CD4-positive, alpha-beta T cell treated with Interleukin-2 at 100 ng/mL for 4 hours (primary cell): Measurements from ENCODE around the gene IFT27.

ENCODE experiments used
- DNase-seq: peaks from one replicate; pipeline ENCODE4 v3.0.0-alpha.2; 2020; ENCODE audit warnings: low spot score

Gene IFT27

DNA sequence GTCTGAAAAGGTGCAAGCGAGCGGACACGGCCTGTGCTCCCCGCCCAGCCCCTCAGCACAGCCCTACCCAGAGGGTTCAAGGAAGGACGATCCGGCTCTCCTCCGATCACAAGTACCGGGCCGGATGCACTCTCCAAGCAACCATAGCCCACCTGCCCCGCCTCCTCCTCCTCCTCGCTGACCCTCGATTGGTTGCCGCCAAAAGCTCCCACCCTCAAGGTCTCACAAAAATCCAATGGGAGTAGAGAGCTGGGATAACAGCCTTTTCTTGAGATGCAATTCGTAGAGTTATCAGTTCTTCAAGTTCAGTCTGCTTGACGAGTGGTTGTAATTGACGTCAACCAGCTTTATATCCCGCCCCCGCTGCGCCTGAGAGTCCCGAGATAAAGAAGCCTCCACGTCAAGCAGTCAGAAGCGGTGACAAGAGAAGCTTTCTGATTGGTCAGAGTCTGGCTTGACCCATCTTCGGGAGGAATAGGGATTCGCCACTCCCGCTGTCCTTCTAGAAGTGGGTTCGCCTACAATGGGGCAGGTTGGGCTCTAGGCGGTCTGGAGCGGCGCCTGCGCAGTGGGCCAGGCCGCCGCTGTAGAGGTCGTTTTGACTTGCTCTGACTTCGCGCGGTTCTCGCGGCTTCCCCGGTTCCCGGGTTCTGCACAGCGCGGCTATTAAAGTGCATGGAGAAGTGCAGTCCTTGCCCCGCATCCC lies at the start of gene IFT27:
IFT27 (minus strand) TSS at position 156 of the 706 bp plus-strand sequence. CDS start 412 bp downstream, outside the sequence.
- peak; percentile 100 for DNase-seq

GRCh38 chr22:36824655-36825054 lies 48.7 kb upstream of the IFT27 start:
- no peak for DNase-seq

- no peak for DNase-seq
Observed at GRCh38 chr22:36823186-36823839, 47.4 kb upstream of the IFT27 start.

DNA sequence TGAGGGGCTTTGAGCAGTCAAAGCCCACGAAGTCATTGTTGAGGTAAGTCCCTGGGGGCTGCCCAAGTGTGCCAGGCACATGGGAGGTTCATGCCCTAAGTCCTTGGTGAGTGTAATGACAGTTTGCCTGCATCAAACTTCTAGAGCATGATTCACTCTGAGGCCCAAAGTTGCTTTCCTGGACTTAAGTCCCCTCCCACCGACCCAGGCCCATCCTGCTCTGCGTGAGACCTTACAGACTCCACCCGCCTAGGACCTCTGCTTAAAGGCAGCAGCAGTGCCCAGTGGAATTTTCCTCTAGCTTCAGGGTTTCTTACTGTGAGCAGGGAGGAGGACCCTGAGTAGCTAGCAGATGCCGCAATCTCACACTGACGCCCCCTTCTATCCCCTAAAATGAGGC lies 46.7 kb upstream of the IFT27 start:
- DNase-seq = no peak

GRCh38 chr22:36819112-36819511 lies 43.2 kb upstream of the IFT27 start:
- DNase-seq = no peak

- DNase-seq = no peak
Observed at GRCh38 chr22:36818010-36818642, 42.2 kb upstream of the IFT27 start.

- no peak for DNase-seq
Observed at GRCh38 chr22:36817525-36817848, 41.6 kb upstream of the IFT27 start.

DNA sequence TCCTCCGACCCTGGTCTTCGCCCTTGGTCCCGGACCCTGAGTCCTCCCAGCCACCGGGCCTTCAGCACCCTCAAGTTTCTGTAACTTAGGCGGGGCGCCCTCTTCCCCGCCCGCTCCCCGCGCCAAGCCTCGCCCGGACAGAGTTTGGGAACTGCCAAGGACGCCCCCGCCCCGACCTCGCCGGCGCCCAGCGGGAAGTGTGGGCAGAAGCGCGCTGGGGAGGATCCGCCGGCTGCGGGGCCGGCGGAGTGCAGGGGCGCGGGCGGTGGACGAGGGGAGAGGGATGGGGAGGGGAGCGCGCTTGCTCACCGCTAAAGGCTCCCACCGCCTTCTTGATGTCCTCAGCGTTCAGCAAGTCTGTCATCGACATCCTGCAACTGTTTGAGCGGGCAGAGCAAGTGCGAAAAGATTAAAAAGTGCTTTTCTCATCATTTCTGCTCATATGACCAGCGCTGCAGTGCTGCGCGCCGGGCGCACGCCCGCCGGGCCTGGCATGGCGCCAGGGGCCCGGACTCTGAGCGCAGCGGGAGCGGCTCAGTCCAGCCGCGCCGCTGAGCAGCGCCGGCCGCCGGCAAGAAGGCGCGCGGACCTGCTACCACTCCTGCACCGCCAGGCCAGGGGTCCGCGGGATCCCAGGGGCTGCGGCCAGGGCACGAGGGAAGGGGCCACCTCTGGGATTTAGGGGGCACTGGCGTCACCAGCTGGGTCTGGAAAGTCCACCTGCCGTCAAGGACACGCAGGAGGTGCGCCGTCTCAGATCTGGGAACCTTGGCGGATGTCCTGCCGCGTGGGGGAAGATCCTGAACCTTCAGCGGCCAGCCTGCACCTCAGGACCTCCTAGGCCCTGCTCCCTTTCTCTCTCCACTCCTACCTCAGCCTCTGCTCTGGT lies 41.0 kb upstream of the IFT27 start, which contains the start of gene PVALB:
PVALB (minus strand) TSS at position 400 of the 889 bp plus-strand sequence; CDS start at position 370, 30 bp downstream.
- no peak for DNase-seq

DNA sequence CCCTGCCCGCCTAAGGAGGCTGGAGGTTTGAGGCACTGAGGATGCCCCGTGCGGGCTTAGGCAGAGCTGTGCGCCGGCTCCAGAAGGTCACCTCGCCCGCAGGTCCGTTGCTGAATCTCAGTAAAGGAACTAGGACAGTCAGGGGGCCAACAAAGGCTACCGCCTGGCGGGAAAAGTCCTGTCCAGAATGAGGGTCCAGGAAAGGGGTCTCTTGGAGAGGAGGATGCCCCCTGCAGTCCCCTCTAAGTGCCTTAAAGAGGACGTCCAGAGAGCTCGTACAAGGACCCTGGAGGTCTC lies 40.4 kb upstream of the IFT27 start:
- no peak for DNase-seq

DNA sequence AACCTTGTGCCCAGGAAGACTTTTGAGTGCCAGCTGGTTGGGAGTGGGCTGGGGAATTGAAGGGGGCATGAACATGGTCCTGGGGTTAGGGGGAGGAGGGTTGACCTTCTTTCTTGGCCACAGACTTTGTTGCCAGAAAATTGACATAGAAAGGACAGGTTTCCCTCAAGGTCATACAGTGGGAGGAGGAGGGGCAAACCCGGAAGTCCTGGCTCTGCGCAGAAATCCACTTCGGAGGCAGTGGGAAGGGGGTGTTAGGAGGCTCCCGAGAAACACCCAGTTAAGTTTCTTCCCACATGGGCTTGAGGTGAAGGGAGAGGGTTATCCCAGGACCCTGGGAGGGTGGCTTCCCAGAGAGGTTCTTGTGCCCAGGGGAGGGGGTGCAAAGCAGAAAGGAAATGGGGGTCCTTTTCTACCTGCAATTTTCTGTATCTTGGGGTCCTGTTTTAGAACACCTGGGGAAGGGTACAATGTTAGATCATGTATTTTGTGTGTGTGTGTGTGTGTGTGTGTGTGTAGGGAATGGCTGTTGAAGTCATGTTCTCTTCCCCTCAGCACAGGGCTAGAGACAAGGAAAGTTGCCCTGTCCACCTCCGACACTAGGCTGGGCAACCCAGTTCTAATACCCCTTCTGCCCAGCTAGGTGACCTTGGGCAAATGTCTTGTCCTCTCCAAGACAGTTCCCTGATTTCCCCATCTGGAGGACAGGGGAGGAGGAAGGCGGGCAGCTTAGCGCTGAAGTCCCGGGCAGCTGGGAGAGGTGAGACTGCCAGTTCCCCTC lies 39.8 kb upstream of the IFT27 start:
- no peak for DNase-seq

DNA sequence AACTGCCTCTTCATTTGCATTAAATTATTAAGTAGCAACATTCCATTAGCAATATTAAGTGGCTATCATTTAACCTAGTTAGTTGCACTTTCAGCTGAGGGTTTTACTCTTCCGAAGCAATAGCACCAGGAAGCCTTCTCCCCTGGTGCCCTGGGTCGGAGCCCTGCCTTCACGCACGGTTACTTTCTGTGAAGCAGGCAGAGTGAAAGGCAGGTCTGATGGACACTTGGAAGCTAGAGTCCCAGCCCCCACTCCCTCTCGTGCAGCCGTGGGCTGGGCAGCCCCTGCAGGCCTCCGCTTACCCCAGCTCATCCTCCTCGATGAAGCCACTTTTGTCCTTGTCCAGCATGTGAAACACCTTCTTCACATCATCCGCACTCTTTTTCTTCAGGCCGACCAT lies 38.9 kb upstream of the IFT27 start:
- no peak for DNase-seq

GRCh38 chr22:36811094-36811800 lies 35.3 kb upstream of the IFT27 start:
- DNase-seq = no peak

- no peak for DNase-seq
Observed at GRCh38 chr22:36809351-36809750, 33.4 kb upstream of the IFT27 start.

- DNase-seq = no peak
Observed at GRCh38 chr22:36808721-36809344, 32.9 kb upstream of the IFT27 start.

- no peak for DNase-seq
Observed at GRCh38 chr22:36807627-36808026, 31.7 kb upstream of the IFT27 start.

- DNase-seq = no peak
Observed at GRCh38 chr22:36806835-36807234, 30.9 kb upstream of the IFT27 start.

DNA sequence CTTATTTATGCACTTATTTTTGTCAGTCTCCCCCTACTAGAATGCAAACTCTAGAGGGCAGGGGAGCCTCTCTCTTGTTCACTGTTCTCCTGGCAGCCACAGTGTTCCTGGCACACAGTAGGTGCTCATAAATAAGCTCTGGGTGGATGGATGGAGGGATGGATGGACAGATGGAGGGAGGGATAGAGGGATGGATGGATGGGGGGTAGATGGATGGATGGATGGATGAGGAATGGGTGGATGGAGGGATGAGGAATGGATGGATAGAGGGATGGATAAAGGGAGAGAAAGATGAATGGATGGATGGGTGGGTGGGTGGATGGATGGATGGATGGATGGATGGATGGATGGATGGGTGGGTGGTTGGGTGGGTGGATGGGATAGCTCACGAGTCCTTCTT lies 27.4 kb upstream of the IFT27 start:
- DNase-seq = no peak

GRCh38 chr22:36798674-36799066 lies 22.8 kb upstream of the IFT27 start:
- no peak for DNase-seq

DNA sequence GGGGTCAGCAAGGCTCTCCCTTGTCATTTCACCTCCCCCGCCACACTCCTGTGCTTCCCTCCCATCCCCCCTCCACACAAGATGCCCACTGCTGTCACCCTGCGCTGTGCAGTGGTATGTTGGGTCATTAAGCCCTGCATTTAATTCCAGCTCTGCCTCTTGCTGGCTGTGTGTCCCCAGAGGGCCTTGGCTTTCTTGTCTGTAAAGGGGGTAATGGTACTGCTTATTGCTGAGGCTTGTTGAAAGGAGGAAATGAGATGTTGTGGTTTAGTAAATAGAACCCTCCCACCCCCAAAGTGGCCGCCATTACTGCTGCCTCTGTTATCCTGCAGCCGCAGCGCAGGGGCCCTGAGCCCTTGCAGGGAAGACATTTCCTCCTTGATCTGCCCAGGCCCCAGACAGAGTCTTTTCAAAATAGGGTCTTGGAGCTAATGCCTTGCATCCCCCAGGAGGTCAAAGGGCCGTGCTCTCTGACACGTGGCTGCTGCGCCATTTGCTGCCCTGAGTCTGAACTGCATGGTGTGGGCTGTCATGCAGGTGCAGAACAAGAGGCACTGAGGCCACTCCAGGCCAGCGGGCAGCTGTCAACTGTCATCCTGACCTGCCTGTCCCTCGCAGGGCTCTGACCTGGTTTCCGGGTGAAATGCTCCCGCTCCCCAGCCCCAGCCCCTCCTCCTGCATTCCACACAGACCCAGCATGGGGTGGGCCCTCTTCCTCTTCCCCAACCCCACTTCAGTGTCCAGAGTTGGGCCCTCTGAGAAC lies 22.2 kb upstream of the IFT27 start:
- no peak for DNase-seq

DNA sequence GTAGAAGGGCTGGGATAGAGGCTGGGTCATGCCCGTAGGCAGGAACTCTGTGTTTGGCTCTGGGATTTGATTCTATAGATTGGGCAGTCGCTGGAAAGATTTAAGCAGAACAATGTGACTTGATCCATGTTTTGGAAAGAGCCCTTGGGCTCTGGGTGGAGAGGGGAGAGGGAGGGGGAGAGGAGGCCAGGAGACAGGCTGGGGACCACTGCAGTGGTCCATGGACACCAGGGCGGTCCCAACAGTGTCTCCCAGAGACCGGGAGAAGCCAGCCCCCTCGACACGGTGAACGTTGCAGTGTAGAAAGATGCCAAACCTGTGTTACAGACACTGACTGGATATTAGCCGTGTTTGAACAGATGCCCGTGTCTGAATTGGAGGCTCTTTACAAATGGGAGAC lies 21.5 kb upstream of the IFT27 start:
- DNase-seq = no peak
